HepG2 (cell line): ENCODE results near the gene PVRIG.
"Not testable (repeated sequence)": the region's sequence is repeated elsewhere in the genome, so short reads cannot be mapped to it uniquely, and the experiment has no call there.

ENCODE experiments used
- PAF1 ChIP-seq: IDR thresholded peaks from 2 replicates; pipeline ENCODE4 v1.6.1; 2016; ENCODE audit warnings: missing genetic modification reagents, missing compliant biosample characterization
- SIN3A ChIP-seq: IDR thresholded peaks from 2 replicates; pipeline ENCODE4 v1.6.1; 2011; ENCODE audit warnings: low read depth, mild to moderate bottlenecking, control low read depth, low read length, borderline replicate concordance
- XBP1 ChIP-seq: sonication (generic); formaldehyde crosslinking; IDR thresholded peaks from 2 replicates; pipeline ENCODE4 v1.5.0; 2020; ENCODE audit warnings: missing genetic modification reagents
- ZNF430 ChIP-seq: sonication (generic); formaldehyde crosslinking; IDR thresholded peaks from 2 replicates; pipeline ENCODE4 v1.9.0; 2021; ENCODE audit warnings: mild to moderate bottlenecking, missing genetic modification reagents
- ZSCAN12 ChIP-seq: sonication (generic); formaldehyde crosslinking; IDR thresholded peaks from 2 replicates; pipeline ENCODE4 v1.9.0; 2021; ENCODE audit warnings: mild to moderate bottlenecking, missing genetic modification reagents
- TF ChIP-seq, protein P1 (sequence below): sonication (generic); formaldehyde crosslinking; conservative IDR thresholded peaks from 2 replicates; pipeline ENCODE4 v1.4.0; 2020; ENCODE audit warnings: missing genetic modification reagents

DNA sequence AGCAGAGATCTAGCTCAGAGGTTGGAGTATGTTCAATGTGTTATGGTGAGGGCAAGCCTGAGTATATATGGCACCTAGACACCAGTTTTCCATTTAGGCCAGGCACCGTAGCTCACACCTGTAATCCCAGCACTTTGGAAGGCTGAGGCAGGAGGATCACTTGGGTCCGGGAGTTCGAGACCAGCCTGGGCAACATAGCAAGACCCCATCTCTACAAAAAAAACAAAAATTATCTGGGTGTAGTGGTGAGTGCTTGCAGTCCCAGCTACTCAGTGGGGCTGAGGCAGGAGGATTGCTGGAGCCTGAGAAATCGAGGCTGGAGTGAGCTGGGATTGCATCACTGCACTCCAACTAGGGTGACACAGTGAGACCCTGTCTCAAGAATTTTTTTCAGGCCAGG, 43.1 kb downstream of the PVRIG start:
- TF ChIP-seq SIN3A; XBP1; ZNF430 (CRISPR knock-in tag); PAF1 (CRISPR knock-in tag); ZSCAN12 (CRISPR knock-in tag): not testable (repeated sequence)
- TF ChIP-seq, protein P1, sequence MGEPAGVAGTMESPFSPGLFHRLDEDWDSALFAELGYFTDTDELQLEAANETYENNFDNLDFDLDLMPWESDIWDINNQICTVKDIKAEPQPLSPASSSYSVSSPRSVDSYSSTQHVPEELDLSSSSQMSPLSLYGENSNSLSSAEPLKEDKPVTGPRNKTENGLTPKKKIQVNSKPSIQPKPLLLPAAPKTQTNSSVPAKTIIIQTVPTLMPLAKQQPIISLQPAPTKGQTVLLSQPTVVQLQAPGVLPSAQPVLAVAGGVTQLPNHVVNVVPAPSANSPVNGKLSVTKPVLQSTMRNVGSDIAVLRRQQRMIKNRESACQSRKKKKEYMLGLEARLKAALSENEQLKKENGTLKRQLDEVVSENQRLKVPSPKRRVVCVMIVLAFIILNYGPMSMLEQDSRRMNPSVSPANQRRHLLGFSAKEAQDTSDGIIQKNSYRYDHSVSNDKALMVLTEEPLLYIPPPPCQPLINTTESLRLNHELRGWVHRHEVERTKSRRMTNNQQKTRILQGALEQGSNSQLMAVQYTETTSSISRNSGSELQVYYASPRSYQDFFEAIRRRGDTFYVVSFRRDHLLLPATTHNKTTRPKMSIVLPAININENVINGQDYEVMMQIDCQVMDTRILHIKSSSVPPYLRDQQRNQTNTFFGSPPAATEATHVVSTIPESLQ (CRISPR knock-in tag), result not testable (repeated sequence)
